K562 (cell line): ENCODE measurements around the gene CACYBP. TPM values are rescaled to one million over a fixed set of nuclear protein-coding genes. Genes with fewer than 3 reads are reported as not detected.

Source experiments
- ATAC-seq: fragments of 200-7000 bp; cut with Tn5 transposase; 3 replicates; pipeline ENCODE4 v1.9.1; 2020; ENCODE audit warnings: moderate library complexity
- BruUV-seq: library from RNA; stranded (reverse); fragments of 400-500 nt; replicated peaks from 2 replicates; lab custom pipeline; 2021; lab: Mats Ljungman, UMichigan
- CTCF ChIA-PET: fragments of 300-600 bp; formaldehyde crosslinking; extraction: SDS; loops from one replicate; lab custom pipeline; 2021; ENCODE audit warnings: low intra/inter-chr PET ratio; lab: Yijun Ruan, JAX
- POLR2A ChIA-PET: fragments of 300-600, 350-650 bp; sonication (Branson Sonifier 250); formaldehyde crosslinking; extraction: SDS; loops from one replicate; lab custom pipeline; 2021; ENCODE audit warnings: antibody characterized with exemption, inconsistent platforms; lab: Yijun Ruan, JAX
- DNase-seq, 4 experiments: peaks; one replicate each; pipeline versions ENCODE4 v3.0.0 to v3.0.0-alpha.2; 2011 to 2018; ENCODE audit warnings: low spot score in 3 of 4, mixed read lengths in 3 of 4; ENCODE audit errors: extremely low read depth in 1 of 4
- FAIRE-seq: peaks from 2 replicates; lab custom pipeline; 2011; peaks lifted over from hg19 to GRCh38; lab: Jason Lieb, UNC
- H2AFZ ChIP-seq: 2 replicates; pipeline ENCODE4 v1.6.0; 2011; ENCODE audit warnings: low read depth, low read length, control low read depth, inconsistent platforms
- H3K27ac ChIP-seq: fragments of 200-600 bp; 3 replicates; pipeline ENCODE4 v1.8.0; 2011; ENCODE audit warnings: low read depth, mild to moderate bottlenecking, control low read depth, inconsistent platforms, low read length, moderate library complexity, mixed read lengths; ENCODE audit errors: extremely low read depth
- H3K27me3 ChIP-seq, 2 experiments: fragments of 300-600 bp in 1 of 2; 2 replicates in 1 of 2; 3 replicates in 1 of 2; pipeline versions ENCODE4 v1.6.0 to v1.8.0; 2011; ENCODE audit warnings: inconsistent platforms in 2 of 2, low read length in 2 of 2, mild to moderate bottlenecking in 1 of 2, mixed read lengths in 1 of 2, moderate library complexity in 1 of 2; ENCODE audit not compliant: control insufficient read depth in 2 of 2, insufficient read depth in 2 of 2
- H3K36me3 ChIP-seq: fragments of 300-600 bp; 3 replicates; pipeline ENCODE4 v1.8.0; 2011; ENCODE audit warnings: mild to moderate bottlenecking, low read length, inconsistent platforms; ENCODE audit not compliant: control insufficient read depth, insufficient read depth
- H3K4me1 ChIP-seq, 2 experiments: fragments of 200-600 bp in 1 of 2; replicated peaks in 1 of 2; 2 replicates in 1 of 2; 3 replicates in 1 of 2; pipeline versions ENCODE4 v1.5.1 to v1.8.0; 2011; ENCODE audit warnings: inconsistent platforms in 2 of 2, low read length in 2 of 2, mild to moderate bottlenecking in 1 of 2, mixed read lengths in 1 of 2, moderate library complexity in 1 of 2; ENCODE audit not compliant: control insufficient read depth in 2 of 2, insufficient read depth in 2 of 2
- H3K4me2 ChIP-seq: 2 replicates; pipeline ENCODE4 v1.6.1; 2011; ENCODE audit warnings: low read length, control low read depth, inconsistent platforms, mixed read lengths; ENCODE audit not compliant: insufficient read depth
- H3K4me3 ChIP-seq: fragments of 200-600 bp; sonication (generic), shearing (Covaris generic); 2 replicates; pipeline ENCODE4 v1.5.1; 2016; ENCODE audit warnings: control low read depth, inconsistent platforms
- H3K79me2 ChIP-seq: fragments of 200-600 bp; 3 replicates; pipeline ENCODE4 v1.8.0; 2011; ENCODE audit warnings: low read length, inconsistent platforms; ENCODE audit not compliant: control insufficient read depth, insufficient read depth
- H3K9ac ChIP-seq, 2 experiments: 2 replicates each; pipeline versions ENCODE4 v1.6.0 to v1.6.1; 2011; ENCODE audit warnings: low read depth in 2 of 2, low read length in 2 of 2, control low read depth in 1 of 2, inconsistent platforms in 1 of 2, mild to moderate bottlenecking in 1 of 2, mixed read lengths in 1 of 2; ENCODE audit not compliant: insufficient read depth in 1 of 2
- H3K9me1 ChIP-seq: one replicate; pipeline ENCODE4 v1.6.0; 2011; ENCODE audit warnings: inconsistent platforms, mild to moderate bottlenecking, low read length, moderate library complexity; ENCODE audit not compliant: control insufficient read depth, insufficient read depth
- H3K9me3 ChIP-seq: replicated peaks from 2 replicates; pipeline ENCODE4 v1.5.1; 2011; ENCODE audit warnings: low read depth, low read length, inconsistent platforms; ENCODE audit not compliant: control insufficient read depth, insufficient read depth
- H4K20me1 ChIP-seq: replicated peaks from 2 replicates; pipeline ENCODE4 v1.6.1; 2011; ENCODE audit warnings: low read length, inconsistent platforms, mixed read lengths; ENCODE audit not compliant: control insufficient read depth, insufficient read depth
- BRF1 ChIP-seq: IDR thresholded peaks from 3 replicates; pipeline ENCODE4 v1.6.1; 2011; ENCODE audit warnings: borderline replicate concordance, mild to moderate bottlenecking; ENCODE audit not compliant: insufficient read length; ENCODE audit errors: extremely low read depth
- CBFA2T3 ChIP-seq: fragments of 450-650 bp; IDR thresholded peaks from 2 replicates; pipeline ENCODE4 v1.6.1; 2017
- CSDE1 ChIP-seq, 2 experiments: fragments of 450-650 bp; IDR thresholded peaks; 2 replicates each; pipeline ENCODE4 v1.6.1; 2016; ENCODE audit warnings: mild to moderate bottlenecking in 1 of 2
- EP400 ChIP-seq: fragments of 450-650 bp; IDR thresholded peaks from 2 replicates; pipeline ENCODE4 v1.6.1; 2017; ENCODE audit warnings: antibody characterized with exemption, mild to moderate bottlenecking, moderate library complexity
- KDM1A ChIP-seq, 2 experiments: fragments of 450-650 bp; IDR thresholded peaks; 2 replicates each; pipeline ENCODE4 v1.6.1; 2016; ENCODE audit warnings: mild to moderate bottlenecking in 2 of 2
- KLF6 ChIP-seq: fragments of 250-450 bp; sonication (Bioruptor Pico); IDR thresholded peaks from 2 replicates; pipeline ENCODE4 v1.4.0; 2020; ENCODE audit warnings: mild to moderate bottlenecking, moderate library complexity, borderline replicate concordance
- MEIS2 ChIP-seq: fragments of 450-650 bp; IDR thresholded peaks from 2 replicates; pipeline ENCODE4 v1.6.1; 2014; ENCODE audit warnings: mild to moderate bottlenecking; ENCODE audit not compliant: partially characterized antibody
- MXI1 ChIP-seq: IDR thresholded peaks from 2 replicates; pipeline ENCODE4 v1.6.1; 2011; ENCODE audit warnings: low read depth, mild to moderate bottlenecking, improper control_type of control experiment, low read length
- NCOA2 ChIP-seq, 2 experiments: fragments of 450-650 bp; IDR thresholded peaks; 2 replicates each; pipeline ENCODE4 v1.6.1; 2018; ENCODE audit warnings: mild to moderate bottlenecking in 2 of 2, moderate library complexity in 1 of 2; ENCODE audit not compliant: partially characterized antibody in 2 of 2
- NFXL1 ChIP-seq: fragments of 450-650 bp; formaldehyde crosslinking; IDR thresholded peaks from 2 replicates; pipeline ENCODE4 v1.4.0; 2021; ENCODE audit warnings: mild to moderate bottlenecking
- RBBP5 ChIP-seq: fragments of 200-600 bp; sonication (generic); IDR thresholded peaks from 2 replicates; pipeline ENCODE4 v1.6.1; 2012; ENCODE audit warnings: borderline replicate concordance, mild to moderate bottlenecking, low read length, control low read depth, inconsistent platforms; ENCODE audit not compliant: insufficient read depth, poor library complexity, severe bottlenecking
- RFX7 ChIP-seq: fragments of 250-450 bp; sonication (Bioruptor Pico); IDR thresholded peaks from 2 replicates; pipeline ENCODE4 v1.5.1; 2021; ENCODE audit warnings: mild to moderate bottlenecking
- SLC30A9 ChIP-seq: fragments of 250-450 bp; sonication (Bioruptor Pico); IDR thresholded peaks from 2 replicates; pipeline ENCODE4 v1.8.0; 2022; ENCODE audit warnings: mild to moderate bottlenecking, moderate library complexity
- WHSC1 ChIP-seq: IDR thresholded peaks from one replicate; pipeline ENCODE4 v1.6.1; 2012; ENCODE audit warnings: low read length, control low read depth, inconsistent platforms
- YBX1 ChIP-seq: fragments of 450-650 bp; IDR thresholded peaks from 2 replicates; pipeline ENCODE4 v1.7.1; 2016; ENCODE audit warnings: mild to moderate bottlenecking
- ZBTB1 ChIP-seq: sonication (generic); formaldehyde crosslinking; IDR thresholded peaks from 2 replicates; pipeline ENCODE4 v1.8.1; 2023; ENCODE audit warnings: missing genetic modification reagents, low read depth, mild to moderate bottlenecking, borderline replicate concordance
- ZBTB33 ChIP-seq: sonication (generic); formaldehyde crosslinking; IDR thresholded peaks from 2 replicates; pipeline ENCODE4 v1.8.1; 2023; ENCODE audit warnings: mild to moderate bottlenecking, missing genetic modification reagents
- ZC3H11A ChIP-seq: IDR thresholded peaks from 2 replicates; pipeline ENCODE4 v1.6.1; 2012; ENCODE audit warnings: low read depth, low read length, improper control_type of control experiment
- ZNF589 ChIP-seq: fragments of 200-800 bp; sonication (Bioruptor generic); IDR thresholded peaks from 2 replicates; pipeline ENCODE4 v1.6.1; 2016; ENCODE audit warnings: low read depth, missing genetic modification characterization, missing compliant biosample characterization
- ZSCAN32 ChIP-seq: fragments of 450-650 bp; formaldehyde crosslinking; IDR thresholded peaks from 2 replicates; pipeline ENCODE4 v1.4.0; 2020; ENCODE audit warnings: mild to moderate bottlenecking, moderate library complexity
- WGBS: fragments of 100-300 bp; shearing (Covaris generic); methylation state at CpG from one replicate; pipeline ENCODE4 v1.1.6; 2016; ENCODE audit warnings: low coverage, mixed read lengths; ENCODE audit not compliant: insufficient coverage; ENCODE audit errors: missing lambda C conversion rate; 5-methylcytosine and 5-hydroxymethylcytosine counted together
- in situ Hi-C: fragments of 300-500 bp; cut with MboI; formaldehyde crosslinking; loops from 4 replicates; pipeline ENCODE4 v1.15.0; 2018; ENCODE audit warnings: inconsistent platforms, mixed read lengths
- intact Hi-C: fragments of 100-400 bp; cut with micrococcal nuclease; formaldehyde crosslinking; loops from 2 replicates; pipeline ENCODE4 v1.14.2; 2022
- polyA plus RNA-seq, 8 experiments: library from polyadenylated mRNA; depleted of rRNA in 4 of 8; stranded (reverse) in 5 of 8; unstranded in 3 of 8; fragments of >200 nt; fragmentation: Nextera tagmentation in 2 of 8; fragmentation: Illumina TruSeq in 1 of 8; extraction: Ambion mirVana in 2 of 8; extraction: Trizol in 1 of 8; gene quantifications; 2 replicates each; pipeline versions ENCODE4 v1.2.1 to v1.2.3, GENCODE V29; 2011 to 2014; ENCODE audit warnings: inconsistent platforms in 1 of 8, missing spikeins in 1 of 8
- total RNA-seq, 7 experiments: library from RNA; depleted of rRNA in 6 of 7; stranded (reverse); fragments of >200 nt in 6 of 7; fragmentation: Illumina TruSeq in 2 of 7; extraction: Trizol in 2 of 7; gene quantifications; 2 replicates each; pipeline versions ENCODE4 v1.2.1 to v1.2.3, GENCODE V29; 2011 to 2021; ENCODE audit warnings: low replicate concordance in 1 of 7
- TF ChIP-seq, protein P1 (sequence below): fragments of 450-650 bp; IDR thresholded peaks from 2 replicates; pipeline ENCODE4 v1.6.1; 2017; ENCODE audit warnings: antibody characterized with exemption

CACYBP gene
- total and polyA plus RNA-seq, 9 of the 15 experiments (the other 6 are each of a cell fraction or from before 2014, with no cell fraction given), result 147 to 1,576 (median 488) TPM

DNA sequence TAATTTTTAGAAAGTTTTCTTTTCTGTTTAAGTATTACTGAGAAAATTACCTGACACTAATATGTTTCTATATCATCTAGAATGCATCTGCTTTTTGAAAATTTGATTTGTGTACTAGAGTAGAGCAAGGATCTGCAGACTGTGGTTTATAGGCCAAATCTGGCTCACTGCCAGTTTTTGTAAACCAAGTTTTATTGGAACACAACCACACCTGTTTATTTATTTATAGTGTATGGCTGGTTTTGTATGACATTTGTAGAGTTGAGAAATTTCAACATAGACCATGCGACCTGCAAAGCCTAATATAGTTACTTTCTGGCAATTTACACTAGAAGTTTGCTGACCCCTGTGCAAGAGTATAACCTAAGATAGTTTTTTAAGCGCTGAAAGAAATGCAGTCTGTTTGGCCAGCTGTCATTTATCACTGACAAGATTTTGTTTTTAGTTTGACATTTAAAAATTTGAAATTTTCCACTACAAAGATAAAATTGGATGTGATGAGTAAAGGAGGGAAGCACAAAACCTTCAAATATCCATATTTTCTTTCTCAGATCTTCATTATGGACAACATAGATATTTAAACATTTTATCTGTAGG is 36.1 kb upstream of the CACYBP start:
- BruUV-seq, result no TSS peak
- ATAC-seq (no peak), FAIRE-seq (no peak), DNase-seq (peak in 1 of 4 experiments; percentile 66)
- H3K4me1 ChIP-seq, result peaks cover 3 to 43% of the 10 kb centered on the region in 2 experiments; a peak in 4 of 5 replicates
- H3K4me2 ChIP-seq, result no peak overlapping the region; the same call in 1 of the 2 replicates
- 7% methylated on average over 2 of the region's 2 CpGs for WGBS
- H3K9ac ChIP-seq, result peak overlapping the region in 1 of 2 experiments; percentile 64; a peak in 2 of 4 replicates
- H3K9me3 ChIP-seq, result no peaks in the 10 kb centered on the region
- no peaks in the 10 kb centered on the region for H3K27me3 ChIP-seq
- in situ Hi-C loops, result no loop called here
- peak overlapping the region; percentile 88; the same call in 2 of the 3 replicates for H3K27ac ChIP-seq
- H4K20me1 ChIP-seq, result no peaks in the 10 kb centered on the region
- H3K36me3 ChIP-seq, result no peaks in the 10 kb centered on the region
- intact Hi-C loops, result loop anchor here (2.0 kb wide), 1 partner anchor 35 kb away; the partner anchor contains the start of gene CACYBP
- ChIA-PET POLR2A (interaction anchor here (0.6 to 1.6 kb wide), 9 partner anchors 9 to 36 kb away, joined by 3 to 6 read pairs (median 3); no protein-coding TSS in a partner anchor), CTCF (no interaction called here)
- no peak overlapping the region for H3K4me3 ChIP-seq
- H3K79me2 ChIP-seq, result peaks cover 4% of the 10 kb centered on the region; the same call in 1 of the 3 replicates
- H3K9me1 ChIP-seq, result no peaks in the 10 kb centered on the region
- H2AFZ ChIP-seq, result peak overlapping the region; percentile 78
- TF ChIP-seq ZBTB33 (CRISPR knock-in tag), result no peak
- TF ChIP-seq RFX7, result no peak
- TF ChIP-seq NCOA2 (IDR thresholded peaks at IDR 0.05; ENCODE audit: partially characterized antibody in 2 of 2), result peak in 1 of 2 experiments; percentile 64
- TF ChIP-seq WHSC1, result no peak
- no peak for TF ChIP-seq MXI1
- TF ChIP-seq RBBP5, result no peak
- TF ChIP-seq MEIS2, result peak; percentile 87
- TF ChIP-seq SLC30A9 (CRISPR knock-in tag), result no peak
- TF ChIP-seq YBX1, result no peak
- no peak for TF ChIP-seq ZSCAN32 (CRISPR knock-in tag)
- TF ChIP-seq NFXL1 (CRISPR knock-in tag), result no peak
- TF ChIP-seq CSDE1 (IDR thresholded peaks at IDR 0.05), result no peak
- TF ChIP-seq CBFA2T3, result peak; percentile 12; the same call in 1 of the 2 replicates
- no peak for TF ChIP-seq ZNF589 (CRISPR knock-in tag)
- no peak for TF ChIP-seq ZBTB1 (CRISPR knock-in tag)
- TF ChIP-seq KDM1A (IDR thresholded peaks at IDR 0.05), result no peak; a peak in 1 of 4 replicates
- no peak for TF ChIP-seq EP400
- no peak for TF ChIP-seq ZC3H11A
- TF ChIP-seq KLF6 (CRISPR knock-in tag), result no peak
- TF ChIP-seq BRF1, result no peak
- TF ChIP-seq, protein P1, sequence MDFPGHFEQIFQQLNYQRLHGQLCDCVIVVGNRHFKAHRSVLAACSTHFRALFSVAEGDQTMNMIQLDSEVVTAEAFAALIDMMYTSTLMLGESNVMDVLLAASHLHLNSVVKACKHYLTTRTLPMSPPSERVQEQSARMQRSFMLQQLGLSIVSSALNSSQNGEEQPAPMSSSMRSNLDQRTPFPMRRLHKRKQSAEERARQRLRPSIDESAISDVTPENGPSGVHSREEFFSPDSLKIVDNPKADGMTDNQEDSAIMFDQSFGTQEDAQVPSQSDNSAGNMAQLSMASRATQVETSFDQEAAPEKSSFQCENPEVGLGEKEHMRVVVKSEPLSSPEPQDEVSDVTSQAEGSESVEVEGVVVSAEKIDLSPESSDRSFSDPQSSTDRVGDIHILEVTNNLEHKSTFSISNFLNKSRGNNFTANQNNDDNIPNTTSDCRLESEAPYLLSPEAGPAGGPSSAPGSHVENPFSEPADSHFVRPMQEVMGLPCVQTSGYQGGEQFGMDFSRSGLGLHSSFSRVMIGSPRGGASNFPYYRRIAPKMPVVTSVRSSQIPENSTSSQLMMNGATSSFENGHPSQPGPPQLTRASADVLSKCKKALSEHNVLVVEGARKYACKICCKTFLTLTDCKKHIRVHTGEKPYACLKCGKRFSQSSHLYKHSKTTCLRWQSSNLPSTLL, result no peak
